HG02623 (cell line): Measurements from ENCODE around the gene RSPRY1.

ENCODE experiments used
- ATAC-seq: cut with Tn5 transposase; IDR thresholded peaks from one replicate; pipeline ENCODE4 v1.9.1; 2021; ENCODE audit warnings: moderate library complexity; ENCODE audit not compliant: unreplicated experiment

The RSPRY1 gene

GRCh38 chr16:57289391-57290257 lies 103.5 kb downstream of the RSPRY1 start:
- ATAC-seq: no peak
